Astrocyte (in vitro differentiated cells and primary cell): ENCODE results near the gene CDH13. TPM values are rescaled to one million over a fixed set of nuclear protein-coding genes. Genes with fewer than 3 reads are reported as not detected.

Source experiments
- DNase-seq: peaks from one replicate; pipeline ENCODE4 v3.0.0-alpha.2; 2010; ENCODE audit warnings: low read depth
- FAIRE-seq: peaks from 2 replicates; lab custom pipeline; 2011; peaks lifted over from hg19 to GRCh38; lab: Jason Lieb, UNC
- H2AFZ ChIP-seq: 2 replicates; pipeline ENCODE4 v1.6.0; 2012; ENCODE audit warnings: low read depth, low read length, inconsistent platforms
- H3K27ac ChIP-seq: 2 replicates; pipeline ENCODE4 v1.5.1; 2011; ENCODE audit warnings: low read depth, low read length, inconsistent platforms
- H3K27me3 ChIP-seq: 2 replicates; pipeline ENCODE4 v1.6.0; 2011; ENCODE audit warnings: low read length, inconsistent platforms; ENCODE audit not compliant: insufficient read depth
- H3K36me3 ChIP-seq: 2 replicates; pipeline ENCODE4 v1.5.1; 2011; ENCODE audit warnings: low read length, inconsistent platforms; ENCODE audit not compliant: insufficient read depth
- H3K4me1 ChIP-seq: 2 replicates; pipeline ENCODE4 v1.5.1; 2011; ENCODE audit warnings: low read length, inconsistent platforms; ENCODE audit not compliant: insufficient read depth
- H3K4me2 ChIP-seq: 2 replicates; pipeline ENCODE4 v1.6.0; 2012; ENCODE audit warnings: low read length, inconsistent platforms
- H3K4me3 ChIP-seq: 2 replicates; pipeline ENCODE4 v1.5.1; 2011; ENCODE audit warnings: low read depth, mild to moderate bottlenecking, low read length, inconsistent platforms; ENCODE audit not compliant: insufficient read depth
- H3K79me2 ChIP-seq: 2 replicates; pipeline ENCODE4 v1.6.0; 2012; ENCODE audit warnings: mild to moderate bottlenecking, low read length, inconsistent platforms; ENCODE audit not compliant: insufficient read depth
- H3K9ac ChIP-seq: 2 replicates; pipeline ENCODE4 v1.6.0; 2012; ENCODE audit warnings: mild to moderate bottlenecking, low read length, inconsistent platforms
- H3K9me3 ChIP-seq: 2 replicates; pipeline ENCODE4 v1.5.1; 2012; ENCODE audit warnings: low read depth, mild to moderate bottlenecking, low read length, inconsistent platforms; ENCODE audit not compliant: insufficient read depth
- H4K20me1 ChIP-seq: 2 replicates; pipeline ENCODE4 v1.6.0; 2012; ENCODE audit warnings: low read length, inconsistent platforms; ENCODE audit not compliant: insufficient read depth
- H3K27ac Mint-ChIP-seq: one replicate; pipeline ENCODE4 v1.8.0; 2021; ENCODE audit warnings: mild to moderate bottlenecking, mixed read lengths; ENCODE audit not compliant: unreplicated experiment
- H3K27me3 Mint-ChIP-seq: one replicate; pipeline ENCODE4 v1.8.0; 2021; ENCODE audit warnings: low read depth, mixed read lengths; ENCODE audit not compliant: unreplicated experiment
- H3K36me3 Mint-ChIP-seq: one replicate; pipeline ENCODE4 v1.8.0; 2021; ENCODE audit warnings: low read depth, mixed read lengths; ENCODE audit not compliant: unreplicated experiment
- H3K4me1 Mint-ChIP-seq: one replicate; pipeline ENCODE4 v1.8.0; 2021; ENCODE audit warnings: low read depth, mixed read lengths; ENCODE audit not compliant: unreplicated experiment
- H3K4me3 Mint-ChIP-seq: one replicate; pipeline ENCODE4 v1.8.0; 2021; ENCODE audit warnings: mild to moderate bottlenecking, moderate library complexity, mixed read lengths; ENCODE audit not compliant: unreplicated experiment
- H3K9me3 Mint-ChIP-seq: one replicate; pipeline ENCODE4 v1.8.0; 2021; ENCODE audit warnings: mild to moderate bottlenecking, mixed read lengths; ENCODE audit not compliant: unreplicated experiment
- CTCF ChIP-seq: IDR thresholded peaks from 2 replicates; pipeline ENCODE4 v1.5.1; 2011; ENCODE audit warnings: low read depth, mild to moderate bottlenecking, inconsistent platforms, low read length, moderate library complexity; ENCODE audit not compliant: insufficient read depth
- EZH2 ChIP-seq: IDR thresholded peaks from 2 replicates; pipeline ENCODE4 v1.6.1; 2012; ENCODE audit warnings: mild to moderate bottlenecking, low read length, inconsistent platforms; ENCODE audit not compliant: insufficient read depth
- total RNA-seq: library from RNA; stranded (reverse); gene quantifications from 2 replicates; pipeline ENCODE4 v1.2.1, GENCODE V29; 2021

The CDH13 gene
- total RNA-seq, 1 donor from 2014 or later = 41.7 TPM

- Mint-ChIP-seq H3K4me3 (no peak overlapping the region), H3K36me3 (no peaks in the 10 kb centered on the region), H3K27me3 (peaks cover 23% of the 10 kb centered on the region), H3K9me3 (no peaks in the 10 kb centered on the region), H3K27ac (no peak overlapping the region), H3K4me1 (peaks cover 7% of the 10 kb centered on the region)
- H3K79me2 ChIP-seq = no peaks in the 10 kb centered on the region
- H3K4me1 ChIP-seq = no peaks in the 10 kb centered on the region
- no peak overlapping the region for H2AFZ ChIP-seq
- TF ChIP-seq CTCF (no peak), EZH2 (no peak)
- no peaks in the 10 kb centered on the region for H3K27me3 ChIP-seq
- no peaks in the 10 kb centered on the region for H3K9me3 ChIP-seq
- DNase-seq (no peak), FAIRE-seq (no peak)
- no peak overlapping the region for H3K9ac ChIP-seq
- H3K36me3 ChIP-seq = no peaks in the 10 kb centered on the region
- no peak overlapping the region for H3K4me3 ChIP-seq
- H3K4me2 ChIP-seq = no peak overlapping the region
- no peak overlapping the region for H3K27ac ChIP-seq
- H4K20me1 ChIP-seq = peaks cover 5% of the 10 kb centered on the region
These were observed 621.1 kb downstream of the CDH13 start for GRCh38 chr16:83247767-83248372.

GRCh38 chr16:83248735-83249463 is 622.1 kb downstream of the CDH13 start:
- H4K20me1 ChIP-seq = peaks cover 5% of the 10 kb centered on the region
- no peaks in the 10 kb centered on the region for H3K79me2 ChIP-seq
- H3K4me2 ChIP-seq = no peak overlapping the region
- no peak overlapping the region for H3K4me3 ChIP-seq
- no peaks in the 10 kb centered on the region for H3K9me3 ChIP-seq
- H3K4me1 ChIP-seq = no peaks in the 10 kb centered on the region
- no peaks in the 10 kb centered on the region for H3K36me3 ChIP-seq
- Mint-ChIP-seq H3K27me3 (peaks cover 23% of the 10 kb centered on the region), H3K4me3 (no peak overlapping the region), H3K27ac (no peak overlapping the region), H3K36me3 (no peaks in the 10 kb centered on the region), H3K9me3 (no peaks in the 10 kb centered on the region), H3K4me1 (peaks cover 7% of the 10 kb centered on the region)
- FAIRE-seq (no peak), DNase-seq (peak; percentile 6)
- no peaks in the 10 kb centered on the region for H3K27me3 ChIP-seq
- H3K27ac ChIP-seq = no peak overlapping the region
- TF ChIP-seq EZH2 = no peak
- TF ChIP-seq CTCF = no peak
- H2AFZ ChIP-seq = no peak overlapping the region
- H3K9ac ChIP-seq = no peak overlapping the region

- no peak overlapping the region for H3K27ac Mint-ChIP-seq
- H3K27me3 Mint-ChIP-seq = peaks cover 16% of the 10 kb centered on the region
These were observed 626.8 kb downstream of the CDH13 start for GRCh38 chr16:83253521-83253920.

More at GRCh38 chr16:83253521-83253920, 626.8 kb downstream of the CDH13 start:
- no peak for FAIRE-seq
- no peak for DNase-seq
- Histone ChIP-seq H3K9ac (no peak overlapping the region), H2AFZ (no peak overlapping the region), H3K79me2 (no peaks in the 10 kb centered on the region), H3K9me3 (no peaks in the 10 kb centered on the region), H3K4me1 (no peaks in the 10 kb centered on the region), H3K27ac (no peak overlapping the region), H3K36me3 (no peaks in the 10 kb centered on the region), H4K20me1 (no peaks in the 10 kb centered on the region), H3K4me2 (no peak overlapping the region), H3K4me3 (no peak overlapping the region), H3K27me3 (no peaks in the 10 kb centered on the region)
- TF ChIP-seq EZH2 (no peak), CTCF (no peak)
- Mint-ChIP-seq H3K4me1 (no peaks in the 10 kb centered on the region), H3K9me3 (no peaks in the 10 kb centered on the region), H3K4me3 (no peak overlapping the region), H3K36me3 (no peaks in the 10 kb centered on the region)
